GM12873 (cell line): ENCODE data around the gene TM2D3.

Experiments
- CTCF ChIP-seq: IDR thresholded peaks from 2 replicates; pipeline ENCODE4 v1.5.1; 2012; ENCODE audit warnings: low read depth, mild to moderate bottlenecking, moderate library complexity, low read length, control low read depth; ENCODE audit not compliant: insufficient read depth; ENCODE audit errors: missing control alignments

The TM2D3 gene

GRCh38 chr15:101637516-101637915, 14.7 kb downstream of the TM2D3 start:
- TF ChIP-seq CTCF = no peak

GRCh38 chr15:101637038-101637437, 15.1 kb downstream of the TM2D3 start:
- no peak for TF ChIP-seq CTCF

GRCh38 chr15:101635944-101636727, 16.0 kb downstream of the TM2D3 start:
- TF ChIP-seq CTCF = no peak

- no peak for TF ChIP-seq CTCF
These were observed 18.8 kb downstream of the TM2D3 start for GRCh38 chr15:101633356-101633755.

- no peak for TF ChIP-seq CTCF
These were observed 26.2 kb downstream of the TM2D3 start for GRCh38 chr15:101625980-101626379.

- TF ChIP-seq CTCF = no peak
These were observed 27.0 kb downstream of the TM2D3 start for GRCh38 chr15:101625184-101625583.

GRCh38 chr15:101623367-101624304, 28.5 kb downstream of the TM2D3 start:
- TF ChIP-seq CTCF = no peak
